ENCODE results near the gene MAP3K5.

Gene MAP3K5

GRCh38 chr6:136723780-136724179 is 68.5 kb downstream of the MAP3K5 start:
- Histone ChIP-seq H3K36me3 (peaks cover 2% of the 10 kb centered on the region), H3K4me1 (ENCODE audit: control insufficient read depth in 1 of 2, insufficient read depth in 1 of 2, low read depth in 1 of 2, low read length in 1 of 2) (peaks cover 10 to 15% of the 10 kb centered on the region in 2 experiments), H3K4me3 (ENCODE audit: low read depth in 1 of 2, low read length in 1 of 2) (no peak overlapping the region), H3K27me3 (no peaks in the 10 kb centered on the region), H3K9me3 (no peaks in the 10 kb centered on the region), H3K27ac (no peak overlapping the region)
- no peak for TF ChIP-seq CTCF (IDR thresholded peaks at IDR 0.05)

GRCh38 chr6:136721467-136721866 is 70.8 kb downstream of the MAP3K5 start:
- no peak for TF ChIP-seq CTCF (IDR thresholded peaks at IDR 0.05)
- Histone ChIP-seq H3K4me3 (ENCODE audit: low read depth in 1 of 2, low read length in 1 of 2) (no peak overlapping the region), H3K27ac (no peak overlapping the region), H3K36me3 (peaks cover 8% of the 10 kb centered on the region), H3K27me3 (no peaks in the 10 kb centered on the region), H3K4me1 (ENCODE audit: control insufficient read depth in 1 of 2, insufficient read depth in 1 of 2, low read depth in 1 of 2, low read length in 1 of 2) (peaks cover 10 to 18% of the 10 kb centered on the region in 2 experiments), H3K9me3 (no peaks in the 10 kb centered on the region)

GRCh38 chr6:136720045-136720770 is 72.1 kb downstream of the MAP3K5 start:
- H3K27me3 ChIP-seq = no peaks in the 10 kb centered on the region
- H3K9me3 ChIP-seq = no peaks in the 10 kb centered on the region
- no peak for TF ChIP-seq CTCF (IDR thresholded peaks at IDR 0.05)
- H3K36me3 ChIP-seq = peaks cover 8% of the 10 kb centered on the region
- H3K27ac ChIP-seq = peak overlapping the region; percentile 58
- no peak overlapping the region for H3K4me3 ChIP-seq (ENCODE audit: low read depth in 1 of 2, low read length in 1 of 2)
- H3K4me1 ChIP-seq (ENCODE audit: control insufficient read depth in 1 of 2, insufficient read depth in 1 of 2, low read depth in 1 of 2, low read length in 1 of 2) = peaks cover 10 to 18% of the 10 kb centered on the region in 2 experiments

- H3K27ac ChIP-seq = peak overlapping the region; percentile 58
- no peaks in the 10 kb centered on the region for H3K27me3 ChIP-seq
- peaks cover 12% of the 10 kb centered on the region for H3K36me3 ChIP-seq
- no peak overlapping the region for H3K4me3 ChIP-seq (ENCODE audit: low read depth in 1 of 2, low read length in 1 of 2)
- peaks cover 10 to 21% of the 10 kb centered on the region in 2 experiments for H3K4me1 ChIP-seq (ENCODE audit: control insufficient read depth in 1 of 2, insufficient read depth in 1 of 2, low read depth in 1 of 2, low read length in 1 of 2)
- no peaks in the 10 kb centered on the region for H3K9me3 ChIP-seq
- TF ChIP-seq CTCF (IDR thresholded peaks at IDR 0.05) = no peak
Measured at GRCh38 chr6:136719280-136720044, 72.8 kb downstream of the MAP3K5 start.

GRCh38 chr6:136718476-136718875 is 73.8 kb downstream of the MAP3K5 start:
- Histone ChIP-seq H3K4me3 (ENCODE audit: low read depth in 1 of 2, low read length in 1 of 2) (no peak overlapping the region), H3K36me3 (peaks cover 12% of the 10 kb centered on the region), H3K4me1 (ENCODE audit: control insufficient read depth in 1 of 2, insufficient read depth in 1 of 2, low read depth in 1 of 2, low read length in 1 of 2) (peaks cover 10 to 31% of the 10 kb centered on the region in 2 experiments), H3K9me3 (no peaks in the 10 kb centered on the region), H3K27ac (no peak overlapping the region), H3K27me3 (no peaks in the 10 kb centered on the region)
- no peak for TF ChIP-seq CTCF (IDR thresholded peaks at IDR 0.05)

All from neutrophil (primary cell).